Measurements from ENCODE around the gene NTHL1. TPM values are rescaled to one million over a fixed set of nuclear protein-coding genes. Genes with fewer than 3 reads are reported as not detected.

The NTHL1 gene
- total and polyA plus RNA-seq, 9 of the 15 experiments (the other 6 are each of a cell fraction or from before 2014, with no cell fraction given), result 1.1 to 58.8 (median 17.6) TPM

- TF ChIP-seq CEBPZ (IDR thresholded peaks at IDR 0.05; ENCODE audit: borderline replicate concordance, low read depth, low read length) (no peak), ZFP30 (CRISPR knock-in tag; IDR thresholded peaks at IDR 0.05; ENCODE audit: borderline replicate concordance) (no peak), L3MBTL2 (IDR thresholded peaks at IDR 0.05) (peak; percentile 64), ZNF76 (CRISPR knock-in tag; IDR thresholded peaks at IDR 0.05; ENCODE audit: borderline replicate concordance) (no peak), ZNF280B (CRISPR knock-in tag; IDR thresholded peaks at IDR 0.05) (no peak), E2F1 (CRISPR knock-in tag; IDR thresholded peaks at IDR 0.05) (no peak), SAFB2 (IDR thresholded peaks at IDR 0.05; ENCODE audit: borderline replicate concordance, low read depth, low read length, severe bottlenecking) (no peak), ZMIZ1 (IDR thresholded peaks at IDR 0.05; ENCODE audit: low read depth in 2 of 2, low read length in 2 of 2) (no peak), ZNF263 (CRISPR knock-in tag; IDR thresholded peaks at IDR 0.05; ENCODE audit: borderline replicate concordance) (peak; percentile 52; the same call in 1 of the 2 replicates), XRCC3 (IDR thresholded peaks at IDR 0.05) (no peak), HNRNPH1 (optimal IDR thresholded peaks at IDR 0.05; ENCODE audit: low read depth, low read length) (no peak), ASH1L (IDR thresholded peaks at IDR 0.05; ENCODE audit: borderline replicate concordance, low read depth, partially characterized antibody) (no peak), TEAD2 (tag; IDR thresholded peaks at IDR 0.05) (no peak), RFX7 (CRISPR knock-in tag; IDR thresholded peaks at IDR 0.05) (no peak), RBM15 (IDR thresholded peaks at IDR 0.05; ENCODE audit: insufficient read depth, low read length) (no peak), ZNF551 (CRISPR knock-in tag; IDR thresholded peaks at IDR 0.05) (no peak)
Measured at GRCh38 chr16:2003827-2004641, 43.6 kb downstream of the NTHL1 start (continued).

Data from K562 (cell line).